Mesothelial cell of epicardium (in vitro differentiated cells): ENCODE data around the gene MTCL1. TPM values are rescaled to one million over a fixed set of nuclear protein-coding genes. Genes with fewer than 3 reads are reported as not detected.

Experiments used
- DNase-seq, 2 experiments: peaks; one replicate each; pipeline ENCODE4 v3.0.0; 2021; ENCODE audit warnings: low spot score in 2 of 2; ENCODE audit not compliant: unreplicated experiment in 2 of 2
- H3K27ac Mint-ChIP-seq: 2 replicates; pipeline ENCODE4 v1.8.0; 2021; ENCODE audit warnings: mixed read lengths
- H3K27me3 Mint-ChIP-seq: 2 replicates; pipeline ENCODE4 v1.8.0; 2021; ENCODE audit warnings: low read depth, mixed read lengths
- H3K36me3 Mint-ChIP-seq: 2 replicates; pipeline ENCODE4 v1.8.0; 2021; ENCODE audit warnings: mixed read lengths
- H3K4me1 Mint-ChIP-seq: 2 replicates; pipeline ENCODE4 v1.8.0; 2021; ENCODE audit warnings: mixed read lengths
- H3K4me3 Mint-ChIP-seq: 2 replicates; pipeline ENCODE4 v1.8.0; 2021; ENCODE audit warnings: mild to moderate bottlenecking, moderate library complexity, mixed read lengths
- H3K9me3 Mint-ChIP-seq: 2 replicates; pipeline ENCODE4 v1.8.0; 2021; ENCODE audit warnings: mixed read lengths
- CTCF ChIP-seq: fragments of 200-600 bp; sonication (generic); IDR thresholded peaks from one replicate; pipeline ENCODE4 v1.5.0; 2021; ENCODE audit warnings: antibody characterized with exemption; ENCODE audit not compliant: unreplicated experiment
- total RNA-seq: library from RNA; stranded (reverse); gene quantifications from 3 replicates; pipeline ENCODE4 v1.2.1, GENCODE V29; 2021

MTCL1 gene
- total RNA-seq, 1 donor from 2014 or later, result 24.7 TPM

DNA sequence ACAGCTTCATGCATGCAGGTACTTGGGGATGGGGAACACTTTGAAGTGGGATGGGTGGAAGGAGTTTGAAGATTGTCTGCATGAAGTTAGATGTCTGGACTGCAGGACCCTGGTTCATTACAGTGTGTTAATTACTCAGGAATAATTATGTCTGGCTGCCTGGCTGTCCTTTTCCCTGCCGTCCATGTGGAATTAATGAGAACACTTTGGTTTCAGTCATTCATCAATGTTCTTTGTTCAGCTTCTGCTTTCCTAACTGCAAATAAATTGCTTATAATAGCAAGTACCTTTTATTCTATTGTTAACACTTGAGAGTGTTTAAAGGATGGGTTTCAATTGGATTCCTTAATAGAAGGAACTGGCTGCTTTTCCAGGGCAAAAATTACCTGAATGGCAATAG lies 35.8 kb downstream of the MTCL1 start:
- Mint-ChIP-seq H3K9me3 (no peaks in the 10 kb centered on the region), H3K4me3 (no peak overlapping the region), H3K4me1 (no peaks in the 10 kb centered on the region), H3K27ac (no peak overlapping the region), H3K36me3 (peaks cover 3% of the 10 kb centered on the region), H3K27me3 (no peaks in the 10 kb centered on the region)
- no peak for TF ChIP-seq CTCF
- no peak for DNase-seq

- no peak for DNase-seq
- no peaks in the 10 kb centered on the region for H3K4me1 Mint-ChIP-seq
- no peaks in the 10 kb centered on the region for H3K9me3 Mint-ChIP-seq
- no peaks in the 10 kb centered on the region for H3K27me3 Mint-ChIP-seq
- no peak overlapping the region for H3K27ac Mint-ChIP-seq
- H3K4me3 Mint-ChIP-seq, result no peak overlapping the region
- H3K36me3 Mint-ChIP-seq, result no peaks in the 10 kb centered on the region
- no peak for TF ChIP-seq CTCF
These were observed 36.2 kb downstream of the MTCL1 start for GRCh38 chr18:8741532-8741931.

- Mint-ChIP-seq H3K27ac (no peak overlapping the region), H3K9me3 (no peaks in the 10 kb centered on the region), H3K36me3 (no peaks in the 10 kb centered on the region), H3K27me3 (no peaks in the 10 kb centered on the region), H3K4me1 (peaks cover 2% of the 10 kb centered on the region), H3K4me3 (no peak overlapping the region)
- TF ChIP-seq CTCF, result no peak
- no peak for DNase-seq
These were observed 37.3 kb downstream of the MTCL1 start for GRCh38 chr18:8742387-8743361.

- Mint-ChIP-seq H3K36me3 (no peaks in the 10 kb centered on the region), H3K4me1 (peaks cover 2% of the 10 kb centered on the region), H3K27me3 (no peaks in the 10 kb centered on the region), H3K4me3 (no peak overlapping the region), H3K27ac (no peak overlapping the region), H3K9me3 (no peaks in the 10 kb centered on the region)
- no peak for DNase-seq
- no peak for TF ChIP-seq CTCF
These were observed 38.7 kb downstream of the MTCL1 start for GRCh38 chr18:8744038-8744437.

DNA sequence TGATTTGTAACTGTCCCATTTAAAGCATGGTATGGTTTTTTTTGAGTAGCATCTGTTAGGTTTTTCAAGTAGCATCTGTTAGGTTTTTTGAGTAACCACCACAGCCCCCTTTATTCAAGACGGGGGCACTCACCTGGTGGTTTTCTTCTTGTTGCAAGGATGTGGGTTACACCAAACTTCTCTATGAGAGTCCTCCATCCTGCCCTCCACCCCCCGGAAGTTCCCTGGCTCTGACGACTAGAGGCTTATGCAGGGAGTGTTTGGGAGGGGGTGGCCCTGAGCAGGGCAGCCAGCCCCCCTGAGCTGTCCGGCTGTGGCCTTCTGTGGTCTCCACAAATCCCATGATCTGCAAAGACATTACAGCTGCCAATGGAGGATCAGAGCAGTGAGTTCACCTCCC lies 39.3 kb downstream of the MTCL1 start:
- no peak for TF ChIP-seq CTCF
- Mint-ChIP-seq H3K27ac (no peak overlapping the region), H3K9me3 (no peaks in the 10 kb centered on the region), H3K36me3 (no peaks in the 10 kb centered on the region), H3K4me3 (no peak overlapping the region), H3K4me1 (peaks cover 2% of the 10 kb centered on the region), H3K27me3 (no peaks in the 10 kb centered on the region)
- DNase-seq, result no peak
